ENCODE measurements around the gene ZFAND4. TPM values are rescaled to one million over a fixed set of nuclear protein-coding genes. Genes with fewer than 3 reads are reported as not detected.

The ZFAND4 gene
- total and polyA plus RNA-seq, 9 of the 15 experiments (the other 6 are each of a cell fraction or from before 2014, with no cell fraction given) = 0.42 to 3.0 (median 1.5) TPM

GRCh38 chr10:45660876-45661411, 11.6 kb downstream of the ZFAND4 start (continued):
- no peak for TF ChIP-seq GATAD2A (IDR thresholded peaks at IDR 0.05)

- in situ Hi-C loops (cut with MboI) (no loop called here), intact Hi-C loops (cut with micrococcal nuclease) (no loop called here)
- Histone ChIP-seq H3K36me3 (ENCODE audit: control insufficient read depth, insufficient read depth, low read length) (no peaks in the 10 kb centered on the region), H3K4me2 (ENCODE audit: insufficient read depth, low read length) (no peak overlapping the region), H2AFZ (ENCODE audit: low read depth, low read length) (no peak overlapping the region), H3K4me1 (replicated peaks in 1 of 2; ENCODE audit: control insufficient read depth in 2 of 2, insufficient read depth in 2 of 2, low read length in 2 of 2) (no peaks in the 10 kb centered on the region), H3K9me1 (ENCODE audit: control insufficient read depth, insufficient read depth, low read length) (no peaks in the 10 kb centered on the region), H3K27ac (ENCODE audit: extremely low read depth, low read depth, low read length) (no peak overlapping the region), H3K9me3 (replicated peaks; ENCODE audit: control insufficient read depth, insufficient read depth, low read depth, low read length) (no peaks in the 10 kb centered on the region), H3K27me3 (ENCODE audit: control insufficient read depth in 2 of 2, insufficient read depth in 2 of 2, low read length in 2 of 2) (no peaks in the 10 kb centered on the region), H3K4me3 (no peak overlapping the region), H3K79me2 (ENCODE audit: control insufficient read depth, insufficient read depth, low read length) (no peaks in the 10 kb centered on the region), H3K9ac (ENCODE audit: insufficient read depth in 1 of 2, low read depth in 2 of 2, low read length in 2 of 2) (no peak overlapping the region), H4K20me1 (replicated peaks; ENCODE audit: control insufficient read depth, insufficient read depth, low read length) (no peaks in the 10 kb centered on the region)
- WGBS (ENCODE audit: insufficient coverage, low coverage, missing lambda C conversion rate) = 46% methylated on average over 6 of the region's 6 CpGs
- TF ChIP-seq JUN (IDR thresholded peaks at IDR 0.05; ENCODE audit: borderline replicate concordance, low read depth, low read length) (no peak), JUN (CRISPR knock-in tag; IDR thresholded peaks at IDR 0.05; ENCODE audit: borderline replicate concordance) (no peak), ZNF146 (CRISPR knock-in tag; IDR thresholded peaks at IDR 0.05; ENCODE audit: unreplicated experiment) (peak; percentile 55), HOMEZ (CRISPR knock-in tag; IDR thresholded peaks at IDR 0.05) (no peak), NKRF (IDR thresholded peaks at IDR 0.05; ENCODE audit: borderline replicate concordance) (no peak), FUS (optimal IDR thresholded peaks at IDR 0.05; ENCODE audit: low read depth, low read length) (no peak), MYNN (IDR thresholded peaks at IDR 0.05) (no peak), MYNN (CRISPR knock-in tag; IDR thresholded peaks at IDR 0.05) (no peak), CEBPG (CRISPR knock-in tag; IDR thresholded peaks at IDR 0.05) (no peak), CEBPG (tag; conservative IDR thresholded peaks at IDR 0.05 in 1 of 2, IDR thresholded peaks at IDR 0.05 in 1 of 2) (peak; percentile 44 to 69; a peak in 3 of 4 replicates), RCOR1 (IDR thresholded peaks at IDR 0.05; ENCODE audit: borderline replicate concordance in 1 of 2, low read depth in 2 of 2, low read length in 2 of 2) (no peak), CEBPB (tag; IDR thresholded peaks at IDR 0.05) (peak; percentile 94), ZBTB34 (CRISPR knock-in tag; IDR thresholded peaks at IDR 0.05) (no peak)
- DNase-seq (ENCODE audit: extremely low read depth in 1 of 4, low spot score in 3 of 4) (no peak), ATAC-seq (no peak), FAIRE-seq (no peak)
- ChIA-PET POLR2A (interaction anchor here (0.7 kb wide), 1 partner anchor 10 kb away, joined by 3 read pairs; no protein-coding TSS in a partner anchor), CTCF (ENCODE audit: low intra/inter-chr PET ratio) (no interaction called here)
- no TSS peak for BruUV-seq (replicated peaks)
Measured at GRCh38 chr10:45657033-45657926, 15.3 kb downstream of the ZFAND4 start.
